Measurements from ENCODE around the gene OBI1. TPM values are rescaled to one million over a fixed set of nuclear protein-coding genes. Genes with fewer than 3 reads are reported as not detected.

The OBI1 gene
- total RNA-seq, 3 donors from 2014 or later, result 5.2 to 8.1 (median 5.9) TPM

GRCh38 chr13:78686461-78686860 lies 27.5 kb upstream of the OBI1 start:
- H3K9me3 ChIP-seq, result no peaks in the 10 kb centered on the region
- no peaks in the 10 kb centered on the region for H3K36me3 ChIP-seq (ENCODE audit: low read depth)
- DNase-seq, result no peak
- intact Hi-C loops (cut with DNase I, micrococcal nuclease), result no loop called here
- ATAC-seq, result no peak
- TF ChIP-seq CTCF (IDR thresholded peaks at IDR 0.05), result no peak
- no peak overlapping the region for H3K4me3 ChIP-seq
- H3K4me1 ChIP-seq (ENCODE audit: low read depth), result no peaks in the 10 kb centered on the region

GRCh38 chr13:78680576-78681350 lies 21.8 kb upstream of the OBI1 start:
- Histone ChIP-seq H3K4me1 (ENCODE audit: low read depth) (no peaks in the 10 kb centered on the region), H3K36me3 (ENCODE audit: low read depth) (no peaks in the 10 kb centered on the region), H3K9me3 (no peaks in the 10 kb centered on the region), H3K4me3 (no peak overlapping the region)
- ATAC-seq (no peak), DNase-seq (no peak)
- TF ChIP-seq CTCF (IDR thresholded peaks at IDR 0.05), result no peak
- intact Hi-C loops (cut with DNase I, micrococcal nuclease), result no loop called here

GRCh38 chr13:78680115-78680561 lies 21.2 kb upstream of the OBI1 start:
- DNase-seq (no peak), ATAC-seq (no peak)
- no peaks in the 10 kb centered on the region for H3K9me3 ChIP-seq
- no peaks in the 10 kb centered on the region for H3K4me1 ChIP-seq (ENCODE audit: low read depth)
- intact Hi-C loops (cut with DNase I, micrococcal nuclease), result no loop called here
- no peak overlapping the region for H3K4me3 ChIP-seq
- no peaks in the 10 kb centered on the region for H3K36me3 ChIP-seq (ENCODE audit: low read depth)
- no peak for TF ChIP-seq CTCF (IDR thresholded peaks at IDR 0.05)

GRCh38 chr13:78679329-78679728 lies 20.4 kb upstream of the OBI1 start:
- TF ChIP-seq CTCF (IDR thresholded peaks at IDR 0.05), result no peak
- DNase-seq (no peak), ATAC-seq (no peak)
- Histone ChIP-seq H3K36me3 (ENCODE audit: low read depth) (no peaks in the 10 kb centered on the region), H3K4me1 (ENCODE audit: low read depth) (no peaks in the 10 kb centered on the region), H3K4me3 (no peak overlapping the region), H3K9me3 (no peaks in the 10 kb centered on the region)
- intact Hi-C loops (cut with DNase I, micrococcal nuclease), result no loop called here

GRCh38 chr13:78675112-78675511 lies 16.2 kb upstream of the OBI1 start:
- Histone ChIP-seq H3K4me1 (ENCODE audit: low read depth) (no peaks in the 10 kb centered on the region), H3K36me3 (ENCODE audit: low read depth) (no peaks in the 10 kb centered on the region), H3K4me3 (no peak overlapping the region), H3K9me3 (no peaks in the 10 kb centered on the region)
- no peak for TF ChIP-seq CTCF (IDR thresholded peaks at IDR 0.05)
- DNase-seq (no peak), ATAC-seq (no peak)
- intact Hi-C loops (cut with DNase I, micrococcal nuclease), result no loop called here
